ENCODE data around the gene TRAPPC11.

The TRAPPC11 gene

DNA sequence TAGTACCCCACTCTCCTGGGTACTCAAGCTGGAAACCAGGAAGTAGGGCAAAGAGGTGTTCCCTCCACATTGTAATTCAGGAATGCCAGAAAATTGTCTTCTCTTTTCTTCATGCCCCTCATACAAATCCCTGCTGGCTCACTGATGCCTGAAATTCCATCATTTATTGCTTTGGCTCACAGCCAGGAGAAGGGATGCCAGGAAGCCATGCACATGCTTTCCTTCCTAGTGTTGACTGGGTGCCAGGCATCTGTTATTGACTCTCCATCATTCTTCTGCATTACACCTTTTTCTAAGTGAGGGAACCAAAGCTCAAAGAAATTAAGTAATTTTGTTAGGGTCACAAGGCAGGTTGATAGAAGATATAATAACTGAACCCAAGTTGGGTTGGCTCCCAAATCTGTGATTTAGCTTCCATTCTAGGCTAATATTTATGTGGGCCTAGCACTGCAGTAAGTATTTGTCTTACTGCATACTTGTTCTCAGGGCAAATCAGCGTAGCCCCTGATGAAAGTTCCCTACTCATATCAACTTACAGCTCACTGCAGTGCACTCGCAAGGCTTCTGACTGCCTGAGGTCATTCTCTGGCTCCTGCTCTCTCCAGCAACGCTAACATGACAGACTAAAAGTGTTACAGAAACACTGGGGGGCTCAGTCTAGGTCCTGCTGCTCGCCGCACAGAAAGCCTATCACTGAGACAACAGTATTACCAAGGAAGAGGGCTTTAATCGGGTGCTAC is 89.0 kb downstream of the TRAPPC11 start:
- FAIRE-seq: no peak
- TF ChIP-seq POLR2AphosphoS5 (IDR thresholded peaks at IDR 0.05; ENCODE audit: low read depth, low read length) (no peak), POLR2A (IDR thresholded peaks at IDR 0.05; ENCODE audit: low read depth, low read length) (no peak), TAF1 (IDR thresholded peaks at IDR 0.05; ENCODE audit: borderline replicate concordance, low read depth, low read length) (no peak)
- DNase-seq (ENCODE audit: insufficient read length): no peak

DNA sequence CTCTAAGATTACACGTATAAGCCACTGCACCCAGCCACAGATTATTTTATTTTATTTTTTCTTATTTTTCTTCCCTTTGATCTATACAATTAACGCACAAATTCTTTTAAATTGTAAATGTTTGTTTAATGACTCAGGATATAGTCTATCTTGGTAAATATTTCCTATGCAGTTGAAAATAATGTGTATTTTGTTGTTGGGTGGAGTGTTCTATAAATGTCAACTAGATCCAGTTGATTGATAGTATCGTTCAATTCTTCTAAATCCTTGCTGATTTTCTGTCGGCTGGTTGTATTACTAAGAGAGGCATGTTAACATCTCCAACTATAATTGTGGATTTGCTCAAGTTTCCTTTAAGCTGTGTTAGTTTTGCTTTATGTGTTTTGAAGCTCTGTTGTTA is 92.0 kb downstream of the TRAPPC11 start:
- DNase-seq (ENCODE audit: insufficient read length): no peak
- FAIRE-seq: no peak
- TF ChIP-seq TAF1 (IDR thresholded peaks at IDR 0.05; ENCODE audit: borderline replicate concordance, low read depth, low read length): no peak
- TF ChIP-seq POLR2A (IDR thresholded peaks at IDR 0.05; ENCODE audit: low read depth, low read length): no peak
- no peak for TF ChIP-seq POLR2AphosphoS5 (IDR thresholded peaks at IDR 0.05; ENCODE audit: low read depth, low read length)

DNA sequence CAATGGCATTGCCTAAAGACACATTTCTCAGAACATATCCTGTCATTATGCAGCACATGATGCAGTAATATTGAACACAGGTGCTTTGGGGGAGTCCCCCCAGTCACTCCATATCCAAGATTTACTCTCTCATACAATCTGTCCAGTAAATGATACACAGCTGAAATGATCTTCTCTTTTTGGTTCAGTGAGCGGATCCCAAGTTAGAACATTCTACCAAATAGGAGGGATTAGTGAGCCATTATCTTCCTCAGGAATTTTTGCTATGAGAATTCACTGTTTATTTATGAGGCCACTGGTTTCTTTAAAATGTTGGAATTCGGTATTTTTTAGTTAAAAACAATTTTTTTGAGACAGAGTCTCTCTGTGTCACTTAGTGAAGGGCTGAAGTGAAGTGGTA is 96.5 kb downstream of the TRAPPC11 start:
- DNase-seq (ENCODE audit: insufficient read length) (no peak), FAIRE-seq (no peak)
- TF ChIP-seq POLR2A (IDR thresholded peaks at IDR 0.05; ENCODE audit: low read depth, low read length) (no peak), POLR2AphosphoS5 (IDR thresholded peaks at IDR 0.05; ENCODE audit: low read depth, low read length) (no peak), TAF1 (IDR thresholded peaks at IDR 0.05; ENCODE audit: borderline replicate concordance, low read depth, low read length) (no peak)

DNA sequence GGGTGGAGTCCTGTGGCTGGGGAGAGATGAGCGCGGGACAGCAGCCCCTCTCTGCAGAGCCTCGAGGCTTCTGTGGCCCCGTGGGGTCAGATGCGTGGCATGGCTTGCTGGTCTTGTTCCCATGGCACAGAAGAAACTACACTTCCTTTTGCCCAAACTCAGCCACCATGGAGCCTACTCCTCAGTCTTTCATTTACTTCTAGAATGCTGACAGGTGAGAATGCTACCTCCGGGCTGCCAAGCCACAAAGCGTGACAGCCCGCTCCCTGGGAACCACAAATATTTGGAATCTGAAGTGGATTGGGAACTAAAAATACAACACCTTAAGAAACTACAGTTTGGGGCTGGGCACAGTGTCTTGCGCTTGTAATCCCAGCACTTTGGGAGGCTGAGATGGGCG is 98.0 kb downstream of the TRAPPC11 start:
- no peak for TF ChIP-seq POLR2A (IDR thresholded peaks at IDR 0.05; ENCODE audit: low read depth, low read length)
- TF ChIP-seq TAF1 (IDR thresholded peaks at IDR 0.05; ENCODE audit: borderline replicate concordance, low read depth, low read length): no peak
- TF ChIP-seq POLR2AphosphoS5 (IDR thresholded peaks at IDR 0.05; ENCODE audit: low read depth, low read length): no peak
- DNase-seq (ENCODE audit: insufficient read length) (no peak), FAIRE-seq (no peak)

DNA sequence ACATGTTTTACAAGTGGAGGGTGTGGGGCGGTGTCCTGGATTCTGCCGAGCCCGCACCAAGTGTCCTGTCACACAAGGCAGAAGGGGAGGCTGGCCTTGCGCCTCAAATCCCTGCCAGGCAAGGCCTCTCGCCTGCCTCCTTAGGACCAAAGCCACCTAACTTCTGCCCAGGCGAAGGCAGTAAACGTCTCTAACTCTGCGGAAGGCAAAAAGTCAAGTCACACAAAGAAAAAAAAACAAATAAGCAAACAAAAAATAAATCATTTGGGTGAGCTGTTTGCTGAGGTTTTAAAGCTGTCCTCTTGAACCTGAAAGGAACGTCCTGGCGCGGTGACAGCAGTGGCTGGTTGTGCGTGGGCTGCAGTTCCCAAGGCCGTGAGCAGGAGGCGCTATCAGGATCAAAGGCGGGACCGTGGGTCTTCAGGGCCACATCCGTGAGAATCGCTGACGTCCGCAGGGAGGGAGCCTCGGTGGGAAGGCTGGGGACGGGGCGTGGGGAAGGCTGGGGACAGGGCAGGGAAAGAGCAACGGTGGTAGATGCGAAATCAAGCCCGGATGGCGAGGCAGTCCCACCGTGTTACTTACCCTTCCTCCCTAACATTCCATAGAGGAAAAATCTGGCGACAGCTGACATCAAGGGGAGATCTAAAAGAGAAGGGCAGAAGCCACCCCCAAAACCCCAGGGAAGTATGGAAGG is 99.1 kb downstream of the TRAPPC11 start:
- no peak for FAIRE-seq
- DNase-seq (ENCODE audit: insufficient read length): no peak
- TF ChIP-seq TAF1 (IDR thresholded peaks at IDR 0.05; ENCODE audit: borderline replicate concordance, low read depth, low read length) (no peak), POLR2A (IDR thresholded peaks at IDR 0.05; ENCODE audit: low read depth, low read length) (no peak), POLR2AphosphoS5 (IDR thresholded peaks at IDR 0.05; ENCODE audit: low read depth, low read length) (no peak)

DNA sequence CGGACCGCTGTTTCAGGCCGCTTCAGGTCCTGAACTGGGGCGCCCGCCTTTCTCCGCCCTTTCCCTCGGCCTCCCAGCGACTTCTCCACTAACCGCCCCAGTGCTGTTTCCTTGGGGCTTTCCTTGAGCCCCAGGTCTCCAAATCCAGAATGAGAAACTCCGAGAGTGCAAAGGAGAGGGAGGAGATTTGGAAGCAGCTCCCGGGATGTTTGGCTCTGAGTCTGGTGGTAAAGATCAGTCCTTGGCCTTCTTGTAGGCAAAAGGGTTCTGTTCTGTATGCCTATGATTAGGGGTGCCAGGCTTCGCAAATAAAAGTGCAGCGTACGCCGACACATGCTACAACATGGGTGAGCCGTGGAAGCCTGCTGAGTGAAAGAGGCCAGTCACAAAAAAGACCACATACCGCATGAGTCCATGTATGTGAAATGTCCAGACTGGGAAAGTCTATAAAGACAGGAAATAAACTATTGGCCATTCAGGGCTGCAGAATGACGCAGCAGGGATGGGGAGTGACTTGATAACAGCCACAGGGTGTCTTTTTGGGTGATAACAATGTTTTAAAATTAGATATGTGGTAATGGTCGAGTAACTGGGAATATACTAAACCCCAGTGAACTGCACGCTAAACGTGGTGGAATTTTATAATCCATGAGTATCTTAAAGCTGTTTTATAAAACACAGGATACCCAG is 99.8 kb downstream of the TRAPPC11 start:
- no peak for TF ChIP-seq TAF1 (IDR thresholded peaks at IDR 0.05; ENCODE audit: borderline replicate concordance, low read depth, low read length)
- no peak for TF ChIP-seq POLR2AphosphoS5 (IDR thresholded peaks at IDR 0.05; ENCODE audit: low read depth, low read length)
- TF ChIP-seq POLR2A (IDR thresholded peaks at IDR 0.05; ENCODE audit: low read depth, low read length): no peak
- no peak for FAIRE-seq
- no peak for DNase-seq (ENCODE audit: insufficient read length)

DNA sequence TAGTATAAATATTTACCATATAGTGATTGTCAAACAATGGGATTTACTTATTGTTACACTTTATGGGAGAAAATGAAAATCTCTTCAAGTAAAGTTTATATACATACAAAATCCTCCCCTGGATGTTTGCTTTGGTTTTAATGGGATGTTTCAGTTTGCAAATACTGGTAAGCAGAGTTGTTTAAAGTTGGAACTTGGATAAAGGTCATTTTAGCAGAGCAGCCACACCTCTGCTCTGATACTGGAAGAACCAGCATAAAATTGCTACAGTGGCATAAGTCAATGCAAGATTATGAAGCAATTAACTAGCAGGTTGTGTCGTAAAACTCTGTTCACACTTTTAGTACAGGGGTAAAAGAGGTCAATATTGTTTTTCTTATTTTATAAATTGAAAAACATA is 101.2 kb downstream of the TRAPPC11 start:
- DNase-seq (ENCODE audit: insufficient read length) (no peak), FAIRE-seq (no peak)

More for the DNA sequence above, 101.2 kb downstream of the TRAPPC11 start:
- TF ChIP-seq POLR2AphosphoS5 (IDR thresholded peaks at IDR 0.05; ENCODE audit: low read depth, low read length) (no peak), TAF1 (IDR thresholded peaks at IDR 0.05; ENCODE audit: borderline replicate concordance, low read depth, low read length) (no peak), POLR2A (IDR thresholded peaks at IDR 0.05; ENCODE audit: low read depth, low read length) (no peak)
